Breast epithelium (tissue), 3 donors: ENCODE data around the gene NPC2.

Experiments used
- POLR2A ChIP-seq: fragments of 450-650 bp; IDR thresholded peaks from one replicate; pipeline ENCODE4 v1.6.1; 2016; ENCODE audit warnings: antibody characterized with exemption, mild to moderate bottlenecking, moderate library complexity
- POLR2AphosphoS5 ChIP-seq, 3 donors: sonication (generic); formaldehyde crosslinking; IDR thresholded peaks; one replicate each; pipeline ENCODE4 v1.6.1; 2017; ENCODE audit warnings: antibody characterized with exemption in 3 of 3
- TF ChIP-seq, protein P1 (sequence below), 3 donors: fragments of 450-650 bp; IDR thresholded peaks; one replicate each; pipeline ENCODE4 v1.5.1; 2016 to 2017; ENCODE audit warnings: antibody characterized with exemption in 3 of 3, mild to moderate bottlenecking in 3 of 3, moderate library complexity in 3 of 3

DNA sequence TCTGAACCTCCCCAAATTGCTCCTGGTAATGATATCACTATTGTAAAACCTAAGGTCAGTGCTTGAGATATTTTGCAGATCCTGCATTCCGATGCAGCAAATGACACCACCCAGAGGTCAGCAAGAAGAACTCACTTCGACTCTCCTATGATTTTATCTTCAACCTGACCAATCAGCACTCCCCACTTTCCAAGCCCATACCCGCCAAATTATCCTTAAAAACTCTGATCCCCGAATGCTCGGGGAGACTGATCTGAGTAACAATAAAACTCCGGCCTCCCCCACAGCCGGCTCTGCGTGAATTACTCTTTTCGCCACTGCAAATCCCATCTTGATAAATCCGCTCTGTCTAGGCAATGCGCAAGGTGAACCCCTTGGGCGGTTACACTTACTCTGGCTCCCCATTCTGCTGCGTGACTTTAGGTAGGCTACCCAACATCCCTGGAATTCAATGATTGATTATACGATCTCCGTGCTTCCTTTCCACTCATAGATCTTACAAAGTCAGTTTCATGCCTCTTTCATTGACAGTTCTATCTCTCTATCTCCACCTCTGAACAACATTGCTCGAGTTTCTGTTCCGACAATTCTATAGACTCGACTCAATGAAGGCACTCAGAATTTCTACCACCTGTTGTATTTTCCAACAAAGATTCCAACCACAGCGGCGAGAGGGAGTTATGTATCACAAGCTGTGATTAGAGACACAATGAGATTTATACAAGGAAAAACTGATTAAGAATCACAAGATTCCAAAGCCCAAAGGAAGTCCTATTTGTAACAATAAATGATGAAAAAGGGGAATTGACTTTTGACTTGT is 939 bp downstream of the NPC2 start:
- TF ChIP-seq, protein P1, sequence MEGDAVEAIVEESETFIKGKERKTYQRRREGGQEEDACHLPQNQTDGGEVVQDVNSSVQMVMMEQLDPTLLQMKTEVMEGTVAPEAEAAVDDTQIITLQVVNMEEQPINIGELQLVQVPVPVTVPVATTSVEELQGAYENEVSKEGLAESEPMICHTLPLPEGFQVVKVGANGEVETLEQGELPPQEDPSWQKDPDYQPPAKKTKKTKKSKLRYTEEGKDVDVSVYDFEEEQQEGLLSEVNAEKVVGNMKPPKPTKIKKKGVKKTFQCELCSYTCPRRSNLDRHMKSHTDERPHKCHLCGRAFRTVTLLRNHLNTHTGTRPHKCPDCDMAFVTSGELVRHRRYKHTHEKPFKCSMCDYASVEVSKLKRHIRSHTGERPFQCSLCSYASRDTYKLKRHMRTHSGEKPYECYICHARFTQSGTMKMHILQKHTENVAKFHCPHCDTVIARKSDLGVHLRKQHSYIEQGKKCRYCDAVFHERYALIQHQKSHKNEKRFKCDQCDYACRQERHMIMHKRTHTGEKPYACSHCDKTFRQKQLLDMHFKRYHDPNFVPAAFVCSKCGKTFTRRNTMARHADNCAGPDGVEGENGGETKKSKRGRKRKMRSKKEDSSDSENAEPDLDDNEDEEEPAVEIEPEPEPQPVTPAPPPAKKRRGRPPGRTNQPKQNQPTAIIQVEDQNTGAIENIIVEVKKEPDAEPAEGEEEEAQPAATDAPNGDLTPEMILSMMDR (IDR thresholded peaks at IDR 0.05) = no peak
- TF ChIP-seq POLR2AphosphoS5 (IDR thresholded peaks at IDR 0.05) (no peak), POLR2A (no peak)
